ENCODE results near the gene PTPN12. TPM values are rescaled to one million over a fixed set of nuclear protein-coding genes. Genes with fewer than 3 reads are reported as not detected.
"Not testable (repeated sequence)": the region's sequence is repeated elsewhere in the genome, so short reads cannot be mapped to it uniquely, and the experiment has no call there.

PTPN12 gene
- total and polyA plus RNA-seq, 12 donors, result 29.5 to 72.0 (median 54.1) TPM

DNA sequence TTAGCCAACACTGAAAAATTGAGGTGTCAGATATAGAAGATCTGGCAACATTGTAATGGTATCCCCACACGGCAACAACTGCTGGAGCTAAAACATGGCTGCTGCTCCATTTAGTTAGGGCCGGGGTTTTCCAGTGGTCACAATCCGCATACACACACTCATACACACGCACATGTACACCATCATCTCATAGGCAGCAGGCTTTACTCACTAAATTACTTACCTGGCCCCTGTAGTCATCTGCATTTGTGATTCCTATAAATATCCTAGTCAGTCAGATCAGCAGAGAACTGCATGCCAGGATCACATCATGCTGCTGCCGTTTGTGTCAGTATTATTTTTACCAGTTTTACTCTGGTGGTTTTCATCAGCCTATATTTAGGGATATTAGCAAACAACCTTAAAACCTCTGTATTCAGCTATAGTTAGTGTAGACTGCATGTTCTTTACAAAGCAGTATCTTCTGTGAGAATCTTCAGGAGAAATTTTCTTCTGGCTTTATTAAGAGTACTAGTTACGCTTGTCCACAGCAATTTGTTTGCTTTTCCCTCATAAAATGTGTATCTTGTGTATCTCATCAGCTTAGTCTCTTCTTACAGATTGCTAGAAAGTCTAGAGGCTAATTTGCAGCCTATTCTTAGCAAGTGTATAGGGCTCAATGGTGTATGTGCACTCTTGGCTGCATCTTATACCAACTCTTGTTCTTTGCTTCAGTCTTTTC lies 38.3 kb upstream of the PTPN12 start:
- H3K9me3 ChIP-seq (replicated peaks in 1 of 3), result no peaks in the 10 kb centered on the region
- TF ChIP-seq CTCF (IDR thresholded peaks at IDR 0.05) (no peak), POLR2A (IDR thresholded peaks at IDR 0.05) (no peak)
- H3K27ac ChIP-seq, result no peak overlapping the region

GRCh38 chr7:77501192-77501515 lies 35.9 kb upstream of the PTPN12 start:
- no peak overlapping the region for H3K4me3 ChIP-seq
- no peaks in the 10 kb centered on the region for H3K27me3 ChIP-seq
- intact Hi-C loops (cut with DNase I), result no loop called here
- WGBS, 4 donors, result 40 to 51% (median 44%) methylated on average over 1 of the region's 1 CpG
- DNase-seq, result no peak
- TF ChIP-seq CTCF (IDR thresholded peaks at IDR 0.05) (no peak), POLR2A (IDR thresholded peaks at IDR 0.05) (no peak)
- H3K36me3 ChIP-seq (replicated peaks in 1 of 2), result no peaks in the 10 kb centered on the region
- no peak overlapping the region for H3K27ac ChIP-seq
- no peaks in the 10 kb centered on the region for H3K9me3 ChIP-seq (replicated peaks in 1 of 3)
- no peaks in the 10 kb centered on the region for H3K4me1 ChIP-seq (replicated peaks in 1 of 2)

More for the DNA sequence above, 38.3 kb upstream of the PTPN12 start:
- no peak for DNase-seq
- H3K36me3 ChIP-seq (replicated peaks in 1 of 2), result no peaks in the 10 kb centered on the region
- WGBS, 4 donors, result 77 to 89% (median 82%) methylated on average over 6 of the region's 6 CpGs
- H3K4me1 ChIP-seq (replicated peaks in 1 of 2), result no peaks in the 10 kb centered on the region
- intact Hi-C loops (cut with DNase I), result no loop called here
- H3K27me3 ChIP-seq, result no peaks in the 10 kb centered on the region
- H3K4me3 ChIP-seq, result no peak overlapping the region

- intact Hi-C loops (cut with DNase I), result no loop called here
- Histone ChIP-seq H3K36me3 (replicated peaks in 1 of 2) (no peaks in the 10 kb centered on the region), H3K9me3 (replicated peaks in 1 of 3) (no peaks in the 10 kb centered on the region), H3K4me1 (replicated peaks in 1 of 2) (no peaks in the 10 kb centered on the region), H3K27me3 (no peaks in the 10 kb centered on the region), H3K27ac (no peak overlapping the region), H3K4me3 (no peak overlapping the region)
- DNase-seq, result no peak
- TF ChIP-seq POLR2A (IDR thresholded peaks at IDR 0.05), result no peak
- no peak for TF ChIP-seq CTCF (IDR thresholded peaks at IDR 0.05)
Observed at GRCh38 chr7:77504951-77505350, 32.1 kb upstream of the PTPN12 start.

- Histone ChIP-seq H3K27me3 (no peaks in the 10 kb centered on the region), H3K36me3 (replicated peaks in 1 of 2) (no peaks in the 10 kb centered on the region), H3K9me3 (replicated peaks in 1 of 3) (no peaks in the 10 kb centered on the region), H3K4me1 (replicated peaks in 1 of 2) (no peaks in the 10 kb centered on the region), H3K4me3 (no peak overlapping the region), H3K27ac (no peak overlapping the region)
- no peak for TF ChIP-seq POLR2A (IDR thresholded peaks at IDR 0.05)
- TF ChIP-seq CTCF (IDR thresholded peaks at IDR 0.05), result no peak
- DNase-seq, result no peak
- 93 to 100% (median 95%) methylated on average over 1 of the region's 1 CpG for WGBS, 4 donors
- intact Hi-C loops (cut with DNase I), result no loop called here
Observed at GRCh38 chr7:77506899-77507298, 30.2 kb upstream of the PTPN12 start.

DNA sequence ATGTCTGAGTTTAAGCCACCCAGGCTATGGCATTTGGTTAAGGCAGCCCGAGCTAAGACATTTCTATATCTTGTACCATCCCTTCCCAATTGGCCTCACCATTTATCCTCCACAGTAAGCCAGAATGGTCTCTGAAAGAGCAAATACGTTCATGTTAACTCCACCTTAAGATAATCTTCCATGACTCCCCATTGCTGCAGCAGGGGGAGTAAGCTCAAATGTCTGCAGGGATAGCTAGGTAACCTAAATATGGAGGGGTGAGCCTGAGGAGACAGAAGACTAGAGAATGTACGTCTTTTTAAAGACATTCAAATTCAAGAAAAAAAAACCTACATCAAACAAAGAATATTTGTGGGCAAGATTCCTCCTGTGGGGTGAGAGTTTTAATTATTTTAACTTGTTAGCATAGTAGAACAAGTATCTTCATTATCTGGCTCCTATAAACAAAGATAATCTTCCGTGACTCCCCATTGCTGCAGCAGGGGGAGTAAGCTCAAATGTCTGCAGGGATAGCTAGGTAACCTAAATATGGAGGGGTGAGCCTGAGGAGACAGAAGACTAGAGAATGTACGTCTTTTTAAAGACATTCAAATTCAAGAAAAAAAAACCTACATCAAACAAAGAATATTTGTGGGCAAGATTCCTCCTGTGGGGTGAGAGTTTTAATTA lies 24.0 kb upstream of the PTPN12 start:
- DNase-seq; H3K27me3 ChIP-seq; H3K36me3 ChIP-seq (replicated peaks in 1 of 2); H3K27ac ChIP-seq; H3K4me1 ChIP-seq (replicated peaks in 1 of 2); H3K9me3 ChIP-seq (replicated peaks in 1 of 3); H3K4me3 ChIP-seq; intact Hi-C loops (cut with DNase I): not testable (repeated sequence)
- WGBS, 4 donors, result 75 to 81% (median 77%) methylated on average over 3 to 5 of the region's 5 CpGs
